HEK293 (cell line): ENCODE data around the gene FGD4.

Source experiments
- HOXD13 ChIP-seq: sonication (generic); formaldehyde crosslinking; IDR thresholded peaks from 2 replicates; pipeline ENCODE4 v1.8.0; 2022; ENCODE audit warnings: missing genetic modification reagents, borderline replicate concordance
- TF ChIP-seq, protein P1 (sequence below): fragments of 450-650 bp; formaldehyde crosslinking; IDR thresholded peaks from 2 replicates; pipeline ENCODE4 v1.5.1; 2016; ENCODE audit warnings: missing biosample characterization, missing genetic modification characterization

DNA sequence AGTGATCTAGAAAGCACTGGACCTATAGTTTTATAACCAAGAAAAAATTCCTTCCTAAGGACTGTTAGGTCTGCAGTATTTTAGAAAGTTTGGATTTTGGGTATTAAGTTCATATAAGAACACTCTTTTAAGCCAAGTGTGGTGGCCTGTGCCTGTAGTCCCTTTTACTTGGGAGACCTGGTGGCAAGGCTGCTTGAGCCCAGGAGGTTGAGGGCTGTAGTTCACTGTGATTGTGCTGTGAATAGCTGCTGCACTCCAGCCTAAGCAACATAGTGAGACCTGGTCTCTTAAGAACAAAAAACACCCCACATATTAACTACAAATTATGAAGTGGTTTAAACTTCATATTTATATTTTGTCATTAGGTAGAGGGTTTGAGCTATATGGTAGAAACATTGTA is 289.4 kb downstream of the FGD4 start:
- no peak for TF ChIP-seq HOXD13 (CRISPR knock-in tag)
- TF ChIP-seq, protein P1, sequence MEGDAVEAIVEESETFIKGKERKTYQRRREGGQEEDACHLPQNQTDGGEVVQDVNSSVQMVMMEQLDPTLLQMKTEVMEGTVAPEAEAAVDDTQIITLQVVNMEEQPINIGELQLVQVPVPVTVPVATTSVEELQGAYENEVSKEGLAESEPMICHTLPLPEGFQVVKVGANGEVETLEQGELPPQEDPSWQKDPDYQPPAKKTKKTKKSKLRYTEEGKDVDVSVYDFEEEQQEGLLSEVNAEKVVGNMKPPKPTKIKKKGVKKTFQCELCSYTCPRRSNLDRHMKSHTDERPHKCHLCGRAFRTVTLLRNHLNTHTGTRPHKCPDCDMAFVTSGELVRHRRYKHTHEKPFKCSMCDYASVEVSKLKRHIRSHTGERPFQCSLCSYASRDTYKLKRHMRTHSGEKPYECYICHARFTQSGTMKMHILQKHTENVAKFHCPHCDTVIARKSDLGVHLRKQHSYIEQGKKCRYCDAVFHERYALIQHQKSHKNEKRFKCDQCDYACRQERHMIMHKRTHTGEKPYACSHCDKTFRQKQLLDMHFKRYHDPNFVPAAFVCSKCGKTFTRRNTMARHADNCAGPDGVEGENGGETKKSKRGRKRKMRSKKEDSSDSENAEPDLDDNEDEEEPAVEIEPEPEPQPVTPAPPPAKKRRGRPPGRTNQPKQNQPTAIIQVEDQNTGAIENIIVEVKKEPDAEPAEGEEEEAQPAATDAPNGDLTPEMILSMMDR (tag by site-specific recombination) = no peak
